ENCODE results near the gene B3GAT1. TPM values are rescaled to one million over a fixed set of nuclear protein-coding genes. Genes with fewer than 3 reads are reported as not detected.

Gene B3GAT1
- total RNA-seq, 1 experiment from 2014 or later = 3.7 TPM

GRCh38 chr11:134338068-134338467 lies 74.0 kb downstream of the B3GAT1 start:
- Histone ChIP-seq H3K36me3 (ENCODE audit: insufficient read depth, low read length, poor library complexity, severe bottlenecking) (no peaks in the 10 kb centered on the region), H3K4me3 (ENCODE audit: low read depth, low read length, poor library complexity, severe bottlenecking) (no peak overlapping the region), H3K4me1 (ENCODE audit: insufficient read depth, low read length, poor library complexity, severe bottlenecking) (no peaks in the 10 kb centered on the region), H3K27me3 (replicated peaks; ENCODE audit: insufficient read depth, low read depth, low read length, poor library complexity) (no peaks in the 10 kb centered on the region), H3K27ac (ENCODE audit: low read depth, low read length, poor library complexity, severe bottlenecking) (no peak overlapping the region), H3K9me3 (ENCODE audit: low read depth, low read length, poor library complexity, severe bottlenecking) (no peaks in the 10 kb centered on the region)
- ChIA-PET CTCF (no interaction called here), POLR2A (ENCODE audit: low non-redundant PET) (no interaction called here)
- no peak for DNase-seq (ENCODE audit: low spot score)
- intact Hi-C loops (cut with micrococcal nuclease; ENCODE audit: unreplicated experiment) = no loop called here
- TF ChIP-seq, protein P1, sequence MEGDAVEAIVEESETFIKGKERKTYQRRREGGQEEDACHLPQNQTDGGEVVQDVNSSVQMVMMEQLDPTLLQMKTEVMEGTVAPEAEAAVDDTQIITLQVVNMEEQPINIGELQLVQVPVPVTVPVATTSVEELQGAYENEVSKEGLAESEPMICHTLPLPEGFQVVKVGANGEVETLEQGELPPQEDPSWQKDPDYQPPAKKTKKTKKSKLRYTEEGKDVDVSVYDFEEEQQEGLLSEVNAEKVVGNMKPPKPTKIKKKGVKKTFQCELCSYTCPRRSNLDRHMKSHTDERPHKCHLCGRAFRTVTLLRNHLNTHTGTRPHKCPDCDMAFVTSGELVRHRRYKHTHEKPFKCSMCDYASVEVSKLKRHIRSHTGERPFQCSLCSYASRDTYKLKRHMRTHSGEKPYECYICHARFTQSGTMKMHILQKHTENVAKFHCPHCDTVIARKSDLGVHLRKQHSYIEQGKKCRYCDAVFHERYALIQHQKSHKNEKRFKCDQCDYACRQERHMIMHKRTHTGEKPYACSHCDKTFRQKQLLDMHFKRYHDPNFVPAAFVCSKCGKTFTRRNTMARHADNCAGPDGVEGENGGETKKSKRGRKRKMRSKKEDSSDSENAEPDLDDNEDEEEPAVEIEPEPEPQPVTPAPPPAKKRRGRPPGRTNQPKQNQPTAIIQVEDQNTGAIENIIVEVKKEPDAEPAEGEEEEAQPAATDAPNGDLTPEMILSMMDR (conservative IDR thresholded peaks at IDR 0.05; ENCODE audit: low read depth, low read length) = no peak
- TF ChIP-seq EZH2 (IDR thresholded peaks at IDR 0.05; ENCODE audit: borderline replicate concordance, low read depth, low read length, poor library complexity, severe bottlenecking) = no peak
- BruUV-seq (replicated peaks) = no TSS peak

GRCh38 chr11:134337051-134337450 lies 75.0 kb downstream of the B3GAT1 start:
- H3K27ac ChIP-seq (ENCODE audit: low read depth, low read length, poor library complexity, severe bottlenecking) = no peak overlapping the region
- H3K27me3 ChIP-seq (replicated peaks; ENCODE audit: insufficient read depth, low read depth, low read length, poor library complexity) = no peaks in the 10 kb centered on the region
- DNase-seq (ENCODE audit: low spot score) = no peak
- H3K4me3 ChIP-seq (ENCODE audit: low read depth, low read length, poor library complexity, severe bottlenecking) = no peak overlapping the region
- no peaks in the 10 kb centered on the region for H3K9me3 ChIP-seq (ENCODE audit: low read depth, low read length, poor library complexity, severe bottlenecking)
- ChIA-PET POLR2A (ENCODE audit: low non-redundant PET) (no interaction called here), CTCF (no interaction called here)
- TF ChIP-seq, protein P1 (conservative IDR thresholded peaks at IDR 0.05; ENCODE audit: low read depth, low read length) = no peak
- TF ChIP-seq EZH2 (IDR thresholded peaks at IDR 0.05; ENCODE audit: borderline replicate concordance, low read depth, low read length, poor library complexity, severe bottlenecking) = no peak
- intact Hi-C loops (cut with micrococcal nuclease; ENCODE audit: unreplicated experiment) = no loop called here
- no TSS peak for BruUV-seq (replicated peaks)
- no peaks in the 10 kb centered on the region for H3K36me3 ChIP-seq (ENCODE audit: insufficient read depth, low read length, poor library complexity, severe bottlenecking)
- peaks cover 6% of the 10 kb centered on the region for H3K4me1 ChIP-seq (ENCODE audit: insufficient read depth, low read length, poor library complexity, severe bottlenecking)

DNA sequence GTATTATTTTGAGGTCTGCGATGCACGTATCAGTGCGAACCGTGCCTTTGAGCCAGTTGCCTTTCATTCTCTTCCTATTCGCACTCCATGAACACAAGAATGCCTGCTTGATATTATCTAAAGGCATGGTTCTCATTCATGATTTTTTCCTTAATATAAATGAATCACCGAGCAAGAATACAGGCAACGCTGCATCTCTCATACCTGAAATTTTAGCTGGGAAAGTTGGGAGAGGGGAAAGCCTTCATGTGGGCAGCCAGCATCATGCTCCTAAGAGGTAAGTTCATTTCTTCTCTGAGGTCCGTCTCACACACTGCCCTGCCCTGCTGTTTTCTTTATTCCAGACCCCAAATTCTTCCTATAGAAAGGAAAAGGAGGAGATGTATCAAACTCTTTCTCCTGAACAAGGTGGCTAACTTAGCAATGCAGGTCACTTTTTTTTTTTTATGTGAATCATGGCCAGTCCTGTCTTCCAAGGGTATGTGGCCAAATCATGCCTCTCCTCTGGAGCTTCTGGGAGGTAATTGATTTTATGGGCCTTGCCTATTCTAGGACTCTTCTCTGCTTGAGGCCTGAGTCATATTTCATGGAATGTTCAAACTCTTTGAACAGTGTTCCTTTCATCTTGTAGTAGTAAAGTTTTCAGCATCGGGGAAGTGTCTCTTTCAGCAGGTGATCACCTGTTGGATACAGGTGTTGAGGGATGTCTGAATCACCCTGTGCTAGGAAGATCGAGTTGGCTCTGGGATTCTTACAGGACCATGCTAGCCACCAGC lies 77.1 kb downstream of the B3GAT1 start:
- Histone ChIP-seq H3K4me1 (ENCODE audit: insufficient read depth, low read length, poor library complexity, severe bottlenecking) (peaks cover 10% of the 10 kb centered on the region), H3K9me3 (ENCODE audit: low read depth, low read length, poor library complexity, severe bottlenecking) (no peaks in the 10 kb centered on the region), H3K36me3 (ENCODE audit: insufficient read depth, low read length, poor library complexity, severe bottlenecking) (no peaks in the 10 kb centered on the region), H3K4me3 (ENCODE audit: low read depth, low read length, poor library complexity, severe bottlenecking) (no peak overlapping the region), H3K27me3 (replicated peaks; ENCODE audit: insufficient read depth, low read depth, low read length, poor library complexity) (no peaks in the 10 kb centered on the region), H3K27ac (ENCODE audit: low read depth, low read length, poor library complexity, severe bottlenecking) (no peak overlapping the region)
- DNase-seq (ENCODE audit: low spot score) = no peak
- no peak for TF ChIP-seq EZH2 (IDR thresholded peaks at IDR 0.05; ENCODE audit: borderline replicate concordance, low read depth, low read length, poor library complexity, severe bottlenecking)
- TF ChIP-seq, protein P1 (conservative IDR thresholded peaks at IDR 0.05; ENCODE audit: low read depth, low read length) = no peak
- BruUV-seq (replicated peaks) = no TSS peak
- CTCF ChIA-PET = no interaction called here
- intact Hi-C loops (cut with micrococcal nuclease; ENCODE audit: unreplicated experiment) = no loop called here
- POLR2A ChIA-PET (ENCODE audit: low non-redundant PET) = no interaction called here

Measured in A673 (cell line).